GM12878 (cell line): ENCODE results near the gene ITCH. TPM values are rescaled to one million over a fixed set of nuclear protein-coding genes. Genes with fewer than 3 reads are reported as not detected.
"Not testable (repeated sequence)": the region's sequence is repeated elsewhere in the genome, so short reads cannot be mapped to it uniquely, and the experiment has no call there.

Experiments used
- ATAC-seq: fragments of 200-7000 bp; cut with Tn5 transposase; 3 replicates; pipeline ENCODE4 v1.9.1; 2020; ENCODE audit warnings: mild to moderate bottlenecking, moderate library complexity
- BruUV-seq: library from RNA; stranded (reverse); fragments of 400-500 nt; replicated peaks from 2 replicates; lab custom pipeline; 2021; lab: Mats Ljungman, UMichigan
- CTCF ChIA-PET: fragments of 300-600 bp; sonication (Branson Sonifier 250); formaldehyde crosslinking; extraction: SDS; loops from one replicate; lab custom pipeline; 2021; ENCODE audit warnings: inconsistent platforms; lab: Yijun Ruan, JAX
- POLR2A ChIA-PET: fragments of 350-600 bp; formaldehyde crosslinking; extraction: SDS; loops from one replicate; lab custom pipeline; 2021; ENCODE audit warnings: inconsistent platforms; lab: Charles Lee
- RAD21 ChIA-PET: fragments of 300-600 bp; sonication (Branson Sonifier 250); formaldehyde crosslinking; loops from one replicate; lab custom pipeline; 2023; ENCODE audit warnings: antibody characterized with exemption; ENCODE audit not compliant: unreplicated experiment; lab: Charles Lee
- SMC1A ChIA-PET: fragments of 300-600 bp; sonication (Branson Sonifier 250); formaldehyde crosslinking; loops from one replicate; lab custom pipeline; 2023; ENCODE audit not compliant: unreplicated experiment, uncharacterized antibody; lab: Charles Lee
- DNase-seq: peaks from one replicate; pipeline ENCODE4 v3.0.0-alpha.2; 2011; ENCODE audit warnings: low read depth, low spot score
- FAIRE-seq: peaks from 3 replicates; lab custom pipeline; 2011; peaks lifted over from hg19 to GRCh38; lab: Jason Lieb, UNC
- H2AFZ ChIP-seq: 2 replicates; pipeline ENCODE4 v1.6.0; 2011; ENCODE audit warnings: low read depth, low read length, control low read depth; ENCODE audit not compliant: control insufficient read depth
- H3K27ac ChIP-seq: 2 replicates; pipeline ENCODE4 v1.5.1; 2011; ENCODE audit warnings: control low read depth; ENCODE audit not compliant: control insufficient read depth, insufficient read depth
- H3K27me3 ChIP-seq, 2 experiments: replicated peaks in 1 of 2; 2 replicates each; pipeline versions ENCODE4 v1.6.0 to v1.6.1; 2011; ENCODE audit warnings: low read length in 1 of 2; ENCODE audit not compliant: control insufficient read depth in 2 of 2, insufficient read depth in 2 of 2
- H3K36me3 ChIP-seq, 2 experiments: 2 replicates each; pipeline ENCODE4 v1.5.1; 2011; ENCODE audit warnings: low read length in 1 of 2; ENCODE audit not compliant: control insufficient read depth in 2 of 2, insufficient read depth in 2 of 2
- H3K4me1 ChIP-seq: 2 replicates; pipeline ENCODE4 v1.6.1; 2011; ENCODE audit warnings: mild to moderate bottlenecking, low read length, moderate library complexity, mixed read lengths; ENCODE audit not compliant: control insufficient read depth, insufficient read depth
- H3K4me2 ChIP-seq: 2 replicates; pipeline ENCODE4 v1.6.0; 2011; ENCODE audit warnings: control low read depth; ENCODE audit not compliant: control insufficient read depth, insufficient read depth
- H3K4me3 ChIP-seq: fragments of 200-600 bp; sonication (generic); 2 replicates; pipeline ENCODE4 v1.5.1; 2016
- H3K79me2 ChIP-seq: 2 replicates; pipeline ENCODE4 v1.6.0; 2011; ENCODE audit warnings: low read length; ENCODE audit not compliant: control insufficient read depth, insufficient read depth
- H3K9ac ChIP-seq: 2 replicates; pipeline ENCODE4 v1.8.0; 2011; ENCODE audit warnings: low read length, control low read depth, mixed read lengths; ENCODE audit not compliant: control insufficient read depth, insufficient read depth
- H3K9me3 ChIP-seq: replicated peaks from 3 replicates; pipeline ENCODE4 v1.5.1; 2011; ENCODE audit warnings: mild to moderate bottlenecking, low read length; ENCODE audit not compliant: control insufficient read depth, insufficient read depth
- H4K20me1 ChIP-seq: 2 replicates; pipeline ENCODE4 v1.6.0; 2011; ENCODE audit not compliant: control insufficient read depth, insufficient read depth
- BHLHE40 ChIP-seq, 2 experiments: fragments of 450-650 bp in 1 of 2; IDR thresholded peaks; 2 replicates each; pipeline ENCODE4 v1.6.1; 2011 to 2017; ENCODE audit warnings: low read depth in 2 of 2, borderline replicate concordance in 1 of 2, improper control_type of control experiment in 1 of 2, low read length in 1 of 2, mild to moderate bottlenecking in 1 of 2
- NR2F1 ChIP-seq: fragments of 450-650 bp; conservative IDR thresholded peaks from 2 replicates; pipeline ENCODE4 v1.6.1; 2017; ENCODE audit warnings: mild to moderate bottlenecking
- PAX5 ChIP-seq: IDR thresholded peaks from 2 replicates; pipeline ENCODE4 v1.6.1; 2011; ENCODE audit warnings: low read depth, low read length, borderline replicate concordance
- RUNX3 ChIP-seq: IDR thresholded peaks from 2 replicates; pipeline ENCODE4 v1.6.1; 2012; ENCODE audit warnings: low read length, inconsistent platforms
- WGBS: methylation state at CpG from one replicate; pipeline ENCODE4 v1.1.6; 2016; ENCODE audit warnings: low lambda C conversion rate; ENCODE audit not compliant: insufficient replicate concordance, insufficient coverage; ENCODE audit errors: missing lambda C conversion rate; 5-methylcytosine and 5-hydroxymethylcytosine counted together
- in situ Hi-C: fragments of 300-500 bp; cut with MboI; formaldehyde crosslinking; loops from 9 replicates; pipeline ENCODE4 v1.14.3; 2018; ENCODE audit warnings: mixed read lengths
- intact Hi-C: fragments of 100-400 bp; cut with micrococcal nuclease; formaldehyde crosslinking; loops from one replicate; pipeline ENCODE4 v1.14.2; 2022; ENCODE audit not compliant: unreplicated experiment
- polyA plus RNA-seq, 11 experiments: library from polyadenylated mRNA; depleted of rRNA in 4 of 11; unstranded in 6 of 11; stranded (reverse) in 5 of 11; fragments of >200 nt; fragmentation: Nextera tagmentation in 4 of 11; fragmentation: Illumina TruSeq in 1 of 11; extraction: Ambion mirVana in 4 of 11; extraction: Trizol in 1 of 11; gene quantifications; 1 replicate in 1 of 11; 2 replicates in 10 of 11; pipeline versions ENCODE4 v1.2.1 to v1.2.3, GENCODE V29; 2011 to 2016; ENCODE audit warnings: inconsistent platforms in 2 of 11, missing spikeins in 2 of 11, low read depth in 1 of 11
- total RNA-seq, 4 experiments: library from RNA; depleted of rRNA in 3 of 4; stranded (reverse); fragments of >200 nt in 3 of 4; fragmentation: Illumina TruSeq in 1 of 4; extraction: Trizol in 1 of 4; gene quantifications; 2 replicates each; pipeline versions ENCODE4 v1.2.1 to v1.2.3, GENCODE V29; 2013 to 2021
- TF ChIP-seq, protein P1 (sequence below): fragments of 450-650 bp; IDR thresholded peaks from 2 replicates; pipeline ENCODE4 v1.6.1; 2016; ENCODE audit warnings: mild to moderate bottlenecking

Gene ITCH
- total and polyA plus RNA-seq, 10 of the 15 experiments (the other 5 are each of a cell fraction or from before 2014, with no cell fraction given): 7.5 to 46.1 (median 21.5) TPM

DNA sequence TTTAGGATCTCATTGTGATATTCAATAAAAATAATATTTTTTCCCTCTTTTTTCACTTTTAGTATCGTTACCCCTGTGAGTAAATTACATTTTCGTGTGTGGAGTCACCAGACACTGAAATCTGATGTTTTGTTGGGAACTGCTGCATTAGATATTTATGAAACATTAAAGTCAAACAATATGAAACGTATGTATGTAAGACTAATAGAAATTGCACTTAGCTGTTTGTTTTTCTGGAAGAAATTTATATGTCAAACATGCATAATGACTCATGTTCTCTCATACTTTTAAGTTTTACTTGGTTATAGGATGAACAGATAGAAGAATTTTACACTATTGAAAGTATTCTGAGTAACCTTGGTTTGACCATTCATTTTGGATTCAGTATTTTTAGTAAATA, 49.4 kb downstream of the ITCH start:
- H3K27ac ChIP-seq: no peak overlapping the region
- RAD21 ChIA-PET: interaction anchor here (1.0 to 4.6 kb wide), 3 partner anchors 10 to 33 kb away, joined by 3 to 25 read pairs (median 3); no protein-coding TSS in a partner anchor
- no peaks in the 10 kb centered on the region; the same call in 1 of the 2 replicates for H3K79me2 ChIP-seq
- TF ChIP-seq PAX5: no peak
- no peaks in the 10 kb centered on the region for H3K9me3 ChIP-seq
- H3K9ac ChIP-seq: no peak overlapping the region
- no peak for FAIRE-seq
- H3K4me1 ChIP-seq: peaks cover 20% of the 10 kb centered on the region
- WGBS: 98% methylated on average over 3 of the region's 3 CpGs
- DNase-seq: no peak
- no TSS peak for BruUV-seq
- POLR2A ChIA-PET: interaction anchor here (0.5 kb wide), 1 partner anchor 20 kb away, joined by 3 read pairs; no protein-coding TSS in a partner anchor
- no peak overlapping the region for H3K4me3 ChIP-seq
- H4K20me1 ChIP-seq: no peaks in the 10 kb centered on the region
- H2AFZ ChIP-seq: no peak overlapping the region
- CTCF ChIA-PET: interaction anchor here (1.2 kb wide), 1 partner anchor 36 kb away, joined by 3 read pairs; no protein-coding TSS in a partner anchor
- no peak for ATAC-seq
- H3K36me3 ChIP-seq: peaks cover 0 to 20% of the 10 kb centered on the region in 2 experiments
- in situ Hi-C loops: no loop called here
- H3K27me3 ChIP-seq: no peaks in the 10 kb centered on the region
- intact Hi-C loops: no loop called here
- H3K4me2 ChIP-seq: no peak overlapping the region
- SMC1A ChIA-PET: interaction anchor here (0.8 to 5.7 kb wide), 4 partner anchors 10 to 100 kb away, joined by 3 to 35 read pairs (median 3); no protein-coding TSS in a partner anchor

- in situ Hi-C loops, H3K79me2 ChIP-seq, intact Hi-C loops, H3K4me3 ChIP-seq, H3K27me3 ChIP-seq, H4K20me1 ChIP-seq, DNase-seq, BruUV-seq, FAIRE-seq, H2AFZ ChIP-seq, H3K9me3 ChIP-seq: not testable (repeated sequence)
- ChIA-PET POLR2A (interaction anchor here (0.6 to 3.0 kb wide), 9 partner anchors 9 to 241 kb away, joined by 3 to 9 read pairs (median 7); partner anchors contain the start of gene ITCH), RAD21 (interaction anchor here (0.8 to 4.6 kb wide), 4 partner anchors 10 to 102 kb away, joined by 3 to 25 read pairs (median 4); partner anchors contain the start of gene ITCH), SMC1A (interaction anchor here (0.6 to 5.7 kb wide), 7 partner anchors 9 to 102 kb away, joined by 3 to 35 read pairs (median 3); no protein-coding TSS in a partner anchor), CTCF (interaction anchor here (0.5 to 3.1 kb wide), 4 partner anchors 10 to 405 kb away, joined by 3 to 17 read pairs (median 4); no protein-coding TSS in a partner anchor)
- Histone ChIP-seq H3K4me1 (peaks cover 20% of the 10 kb centered on the region), H3K36me3 (peaks cover 0 to 20% of the 10 kb centered on the region in 2 experiments), H3K9ac (peak overlapping the region; percentile 53; the same call in 1 of the 2 replicates), H3K27ac (peak overlapping the region; percentile 76), H3K4me2 (peak overlapping the region; percentile 68)
- TF ChIP-seq NR2F1 (peak; percentile 51), BHLHE40 (IDR thresholded peaks at IDR 0.05; ENCODE audit: borderline replicate concordance in 1 of 2, low read depth in 2 of 2, low read length in 1 of 2) (peak in 1 of 2 experiments; percentile 59; a peak in 2 of 4 replicates), RUNX3 (0 out of 2 replicates have a peak, but pooled peaks have one; percentile 18)
- TF ChIP-seq, protein P1, sequence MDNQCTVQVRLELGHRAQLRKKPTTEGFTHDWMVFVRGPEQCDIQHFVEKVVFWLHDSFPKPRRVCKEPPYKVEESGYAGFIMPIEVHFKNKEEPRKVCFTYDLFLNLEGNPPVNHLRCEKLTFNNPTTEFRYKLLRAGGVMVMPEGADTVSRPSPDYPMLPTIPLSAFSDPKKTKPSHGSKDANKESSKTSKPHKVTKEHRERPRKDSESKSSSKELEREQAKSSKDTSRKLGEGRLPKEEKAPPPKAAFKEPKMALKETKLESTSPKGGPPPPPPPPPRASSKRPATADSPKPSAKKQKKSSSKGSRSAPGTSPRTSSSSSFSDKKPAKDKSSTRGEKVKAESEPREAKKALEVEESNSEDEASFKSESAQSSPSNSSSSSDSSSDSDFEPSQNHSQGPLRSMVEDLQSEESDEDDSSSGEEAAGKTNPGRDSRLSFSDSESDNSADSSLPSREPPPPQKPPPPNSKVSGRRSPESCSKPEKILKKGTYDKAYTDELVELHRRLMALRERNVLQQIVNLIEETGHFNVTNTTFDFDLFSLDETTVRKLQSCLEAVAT: peak; percentile 57
- 84% methylated on average over 8 of the region's 10 CpGs for WGBS
- peak; percentile 27 for ATAC-seq
These were observed 51.5 kb downstream of the ITCH start for GRCh38 chr20:34414525-34414924.
